Small intestine (tissue), 7 donors: ENCODE results near the gene NUAK2. TPM values are rescaled to one million over a fixed set of nuclear protein-coding genes. Genes with fewer than 3 reads are reported as not detected.

ENCODE experiments used
- DNase-seq, 2 donors: peaks; one replicate each; pipeline versions ENCODE4 v3.0.0 to v3.0.0-alpha.2; 2013
- FAIRE-seq: peaks from 2 replicates; lab custom pipeline; 2012; peaks lifted over from hg19 to GRCh38; lab: Jason Lieb, UNC
- H3K27ac ChIP-seq, 3 donors: one replicate each; pipeline ENCODE4 v1.5.1; 2013; ENCODE audit warnings: low read length in 2 of 3, mild to moderate bottlenecking in 2 of 3, control low read depth in 1 of 3, inconsistent platforms in 1 of 3, low read depth in 1 of 3, moderate library complexity in 1 of 3
- H3K27me3 ChIP-seq, 3 donors: one replicate each; pipeline ENCODE4 v1.6.1; 2013; ENCODE audit warnings: low read length in 3 of 3, inconsistent platforms in 1 of 3; ENCODE audit not compliant: control insufficient read depth in 3 of 3, insufficient read depth in 3 of 3
- H3K36me3 ChIP-seq, 3 donors: one replicate each; pipeline ENCODE4 v1.6.1; 2013; ENCODE audit warnings: low read length in 3 of 3, inconsistent platforms in 1 of 3, low read depth in 1 of 3, mild to moderate bottlenecking in 1 of 3, moderate library complexity in 1 of 3; ENCODE audit not compliant: control insufficient read depth in 3 of 3, insufficient read depth in 2 of 3
- H3K4me1 ChIP-seq, 3 donors: one replicate each; pipeline ENCODE4 v1.6.1; 2013; ENCODE audit warnings: low read length in 2 of 3, inconsistent platforms in 1 of 3, low read depth in 1 of 3, mild to moderate bottlenecking in 1 of 3, moderate library complexity in 1 of 3; ENCODE audit not compliant: control insufficient read depth in 3 of 3, insufficient read depth in 2 of 3
- H3K4me3 ChIP-seq, 3 donors: one replicate each; pipeline ENCODE4 v1.5.1; 2013; ENCODE audit warnings: low read length in 3 of 3, control low read depth in 1 of 3, inconsistent platforms in 1 of 3, low read depth in 1 of 3, mild to moderate bottlenecking in 1 of 3, moderate library complexity in 1 of 3
- H3K9me3 ChIP-seq, 2 donors: one replicate each; pipeline ENCODE4 v1.6.1; 2013; ENCODE audit warnings: low read depth in 1 of 2, low read length in 1 of 2; ENCODE audit not compliant: control insufficient read depth in 2 of 2, insufficient read depth in 1 of 2
- WGBS, 3 donors: extraction: QIAGEN DNeasy Blood & Tissue Kit; methylation state at CpG; one replicate each; pipeline ENCODE4 v1.1.7; 2013; 5-methylcytosine and 5-hydroxymethylcytosine counted together
- polyA plus RNA-seq, 4 donors: library from polyadenylated mRNA; stranded (reverse) in 3 of 4; unstranded in 1 of 4; fragments of 200-250 nt in 3 of 4; fragments of 120-200 nt in 1 of 4; gene quantifications; one replicate each; pipeline versions ENCODE4 v1.2.1 to v1.2.3, GENCODE V29; 2013
- donor health status: healthy with polysubstance abuse.
- donor health status: control.
- donor health status: control.
- donor health status: Bipolar disorder and iron deficiency.
- donor health status: healthy.

Gene NUAK2
- polyA plus RNA-seq, 4 donors: 8.5 to 16.2 (median 10.2) TPM

DNA sequence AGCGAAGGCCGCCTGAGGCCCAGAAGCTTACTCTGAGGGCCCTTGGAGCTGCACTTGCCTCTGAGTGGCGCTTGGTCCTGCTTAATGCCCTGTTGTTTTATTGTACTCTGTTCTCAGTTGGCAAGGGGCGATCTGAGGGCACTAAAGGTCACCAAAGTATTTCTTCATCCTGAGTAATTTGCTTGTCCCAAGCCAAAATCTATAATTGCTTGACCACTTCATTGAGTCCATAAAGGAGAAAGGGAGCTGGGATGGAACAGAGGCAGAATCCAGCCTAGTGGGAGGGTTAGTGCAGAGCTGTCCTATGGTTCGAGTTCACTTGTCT is 376 bp upstream of the NUAK2 start:
- DNase-seq (no peak), FAIRE-seq (no peak)
- Histone ChIP-seq H3K27ac (peak overlapping the region in 1 of 3 donors; percentile 39), H3K9me3 (no peaks in the 10 kb centered on the region), H3K4me1 (peaks cover 0 to 47% (median 23%) of the 10 kb centered on the region in 3 donors), H3K36me3 (peaks cover 0 to 8% (median 0%) of the 10 kb centered on the region in 3 donors), H3K4me3 (peak overlapping the region in 2 of 3 donors; percentile 85 to 95), H3K27me3 (no peaks in the 10 kb centered on the region)
- 35 to 51% (median 44%) methylated on average over 5 of the region's 5 CpGs for WGBS, 3 donors

GRCh38 chr1:205319081-205320018 is 2.2 kb downstream of the NUAK2 start:
- FAIRE-seq: no peak
- Histone ChIP-seq H3K27me3 (no peaks in the 10 kb centered on the region), H3K4me1 (peaks cover 3 to 62% (median 37%) of the 10 kb centered on the region in 3 donors), H3K9me3 (no peaks in the 10 kb centered on the region), H3K27ac (peak overlapping the region; percentile 63 to 84 (median 81)), H3K36me3 (peaks cover 0 to 8% (median 0%) of the 10 kb centered on the region in 3 donors), H3K4me3 (peak overlapping the region; percentile 14 to 54 (median 39))
- 10 to 15% (median 12%) methylated on average over 6 of the region's 6 CpGs for WGBS, 3 donors
- peak; percentile 87 to 92 for DNase-seq

DNA sequence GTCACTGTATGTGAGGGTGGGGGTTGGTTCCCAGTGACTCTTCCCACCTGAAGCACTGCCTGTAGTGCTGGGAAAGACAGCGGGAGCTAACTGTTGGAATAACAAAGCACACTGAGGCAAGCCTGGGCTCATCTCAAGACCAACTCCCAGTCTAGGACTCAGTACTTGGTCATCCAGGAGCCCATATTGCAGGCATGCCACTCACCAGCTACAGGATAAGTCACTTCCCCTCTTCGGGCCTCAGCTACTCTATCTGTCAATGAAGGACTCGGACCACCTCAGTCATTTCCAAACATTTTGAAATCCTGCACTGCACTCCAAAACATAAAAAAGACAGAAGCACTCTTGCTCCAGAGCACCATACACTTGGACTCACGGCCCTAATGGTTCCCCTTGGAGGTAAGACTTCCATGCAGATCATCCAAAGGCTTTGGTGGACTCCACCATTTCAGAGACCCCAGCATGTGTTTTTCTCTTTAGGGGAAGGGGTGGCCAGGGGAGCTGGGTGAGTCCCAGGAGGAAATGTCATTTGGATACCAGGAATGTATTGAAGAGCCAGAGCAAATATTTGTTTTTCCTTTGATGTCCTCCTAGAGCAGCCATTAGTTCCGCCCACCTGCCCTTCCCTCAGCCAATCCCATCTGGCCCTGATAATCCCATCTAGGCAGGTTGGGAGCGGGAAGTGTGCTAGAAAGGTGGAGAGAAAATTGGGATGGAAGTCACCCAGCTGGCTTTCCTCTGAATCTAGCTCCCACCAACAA is 3.1 kb downstream of the NUAK2 start:
- H3K27ac ChIP-seq: peak overlapping the region; percentile 58 to 84 (median 81)
- no peak for FAIRE-seq

DNA sequence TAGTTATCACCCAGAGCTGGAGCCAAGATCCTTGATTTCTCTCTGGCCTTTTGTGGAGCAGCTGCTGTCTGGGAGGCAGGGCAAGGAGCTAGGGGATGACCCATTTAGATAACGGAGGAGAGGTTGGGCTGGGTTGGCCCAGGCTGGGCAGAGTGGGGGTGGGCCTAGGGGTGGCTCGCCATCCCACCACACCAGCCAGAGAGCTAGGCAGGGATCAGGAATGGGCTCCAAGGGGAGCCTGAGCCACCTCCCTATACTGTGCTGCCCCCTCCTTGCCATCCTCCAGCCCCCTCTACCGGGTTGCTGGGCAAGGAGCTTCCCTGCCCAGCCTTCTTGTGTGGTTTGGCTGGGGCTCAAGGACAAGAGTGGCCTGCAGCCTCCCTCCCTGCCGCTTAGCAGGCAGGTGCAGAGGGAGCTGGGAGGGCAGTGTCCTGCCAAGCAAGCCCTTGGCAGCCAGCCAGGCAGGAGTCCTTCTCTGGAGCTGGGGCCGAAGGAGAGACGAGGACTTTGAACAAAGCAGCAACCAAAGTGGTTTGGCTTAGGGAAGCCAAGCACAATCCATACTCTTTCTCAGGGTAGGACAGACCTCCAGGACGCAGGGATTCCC is 4.1 kb downstream of the NUAK2 start:
- Histone ChIP-seq H3K27me3 (no peaks in the 10 kb centered on the region), H3K4me3 (peak overlapping the region in 1 of 3 donors; percentile 54), H3K9me3 (no peaks in the 10 kb centered on the region), H3K4me1 (peaks cover 12 to 72% (median 49%) of the 10 kb centered on the region in 3 donors), H3K27ac (peak overlapping the region; percentile 58 to 84 (median 81)), H3K36me3 (peaks cover 0 to 12% (median 0%) of the 10 kb centered on the region in 3 donors)
- WGBS, 3 donors: 5 to 37% (median 21%) methylated on average over 7 of the region's 7 CpGs
- DNase-seq (peak; percentile 92 to 98), FAIRE-seq (no peak)

More for the DNA sequence above, 3.1 kb downstream of the NUAK2 start:
- Histone ChIP-seq H3K4me1 (peaks cover 8 to 68% (median 45%) of the 10 kb centered on the region in 3 donors), H3K9me3 (no peaks in the 10 kb centered on the region), H3K27me3 (no peaks in the 10 kb centered on the region), H3K36me3 (peaks cover 0 to 10% (median 0%) of the 10 kb centered on the region in 3 donors), H3K4me3 (peak overlapping the region in 2 of 3 donors; percentile 4 to 54)
- DNase-seq: peak; percentile 35 to 69
- WGBS, 3 donors: 19 to 67% (median 39%) methylated on average over 6 of the region's 6 CpGs

GRCh38 chr1:205316161-205316566 is 5.4 kb downstream of the NUAK2 start:
- Histone ChIP-seq H3K27me3 (no peaks in the 10 kb centered on the region), H3K36me3 (peaks cover 0 to 17% (median 3%) of the 10 kb centered on the region in 3 donors), H3K4me1 (peaks cover 18 to 67% (median 49%) of the 10 kb centered on the region in 3 donors), H3K4me3 (no peak overlapping the region), H3K27ac (peak overlapping the region; percentile 42 to 84 (median 81)), H3K9me3 (no peaks in the 10 kb centered on the region)
- WGBS, 3 donors: 7 to 36% (median 16%) methylated on average over 2 of the region's 2 CpGs
- FAIRE-seq (no peak), DNase-seq (peak; percentile 28 to 54)

DNA sequence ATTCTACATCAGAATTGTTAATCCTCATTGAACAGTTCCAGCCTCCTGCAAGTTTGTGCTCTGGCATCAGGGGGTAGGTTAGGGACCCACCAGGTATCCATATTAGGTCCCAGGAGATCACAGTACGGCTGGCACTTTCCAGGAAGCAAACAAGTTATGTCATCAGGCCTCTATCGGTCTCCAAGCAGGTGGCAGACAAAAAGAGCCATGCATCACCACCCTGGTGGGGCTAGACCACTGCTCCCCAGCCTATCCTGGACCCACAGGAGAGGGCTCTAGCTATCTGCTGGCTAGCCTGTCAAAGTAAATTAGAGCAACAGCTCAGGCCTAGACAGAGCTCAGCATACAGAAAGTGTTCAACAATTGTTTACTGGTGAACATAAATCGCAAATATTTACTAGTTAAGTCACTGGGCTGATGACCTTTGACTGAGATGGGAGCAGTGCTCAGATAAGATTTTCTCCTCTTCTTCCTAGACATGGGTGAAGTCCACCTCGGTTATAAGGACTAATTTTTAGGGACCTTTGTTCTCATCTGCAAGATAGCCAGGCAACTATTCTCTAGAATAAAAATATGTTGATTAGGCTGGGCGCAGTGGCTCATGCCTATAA is 6.4 kb downstream of the NUAK2 start:
- FAIRE-seq: no peak
- peak; percentile 64 to 90 for DNase-seq
- 19 to 54% (median 25%) methylated on average over 5 of the region's 5 CpGs for WGBS, 3 donors
- Histone ChIP-seq H3K36me3 (peaks cover 2 to 27% (median 13%) of the 10 kb centered on the region in 3 donors), H3K4me3 (no peak overlapping the region), H3K27ac (peak overlapping the region; percentile 18 to 84 (median 73)), H3K27me3 (no peaks in the 10 kb centered on the region), H3K9me3 (no peaks in the 10 kb centered on the region), H3K4me1 (peaks cover 22 to 69% (median 49%) of the 10 kb centered on the region in 3 donors)

DNA sequence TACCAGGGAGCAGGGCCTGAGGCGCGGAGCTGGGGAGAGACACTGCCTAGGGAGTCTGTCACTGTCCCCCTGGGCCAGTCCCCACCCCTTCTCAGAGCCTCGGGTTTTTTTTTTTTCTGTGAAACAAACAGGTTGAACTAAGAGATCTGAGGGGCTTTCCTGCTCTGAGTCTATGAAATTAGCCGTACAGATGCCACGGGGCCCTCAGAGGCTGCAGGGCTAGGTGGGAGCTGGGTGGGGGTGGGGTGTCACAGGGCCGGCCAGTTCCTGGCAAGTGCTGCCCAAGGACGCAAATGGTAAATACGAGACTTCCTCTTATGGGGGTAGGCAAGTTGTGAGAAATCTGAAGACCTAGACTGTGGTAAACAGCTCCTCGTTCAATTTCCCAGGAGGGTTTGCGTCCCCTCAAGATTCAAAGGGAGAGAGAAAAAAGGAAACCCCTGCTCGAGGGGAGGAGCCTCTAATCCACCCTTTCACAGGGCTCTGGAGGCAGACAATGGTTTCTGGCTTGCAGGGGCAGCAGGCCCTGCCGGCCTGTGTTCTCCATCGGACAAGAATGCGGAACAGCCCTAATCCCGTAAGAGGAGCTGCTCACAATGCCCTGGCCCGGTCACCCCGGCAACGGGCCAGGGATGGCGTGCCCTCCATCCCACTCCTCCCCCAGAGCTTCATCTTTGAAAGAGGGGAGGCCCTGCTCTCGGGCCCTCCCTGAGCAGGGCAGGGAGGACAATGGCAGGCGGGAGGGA is 7.8 kb downstream of the NUAK2 start:
- H3K4me1 ChIP-seq: peaks cover 28 to 65% (median 40%) of the 10 kb centered on the region in 3 donors
- no peaks in the 10 kb centered on the region for H3K27me3 ChIP-seq
- H3K36me3 ChIP-seq: peaks cover 2 to 39% (median 19%) of the 10 kb centered on the region in 3 donors
- H3K9me3 ChIP-seq: no peaks in the 10 kb centered on the region
- H3K4me3 ChIP-seq: peak overlapping the region in 1 of 3 donors; percentile 7
- no peak for FAIRE-seq
- DNase-seq: peak; percentile 21 to 43
- peak overlapping the region; percentile 27 to 84 (median 78) for H3K27ac ChIP-seq
- 11 to 21% (median 17%) methylated on average over 20 to 21 of the region's 21 CpGs for WGBS, 3 donors
